Measurements from ENCODE around the gene KIAA0040.

KIAA0040 gene

DNA sequence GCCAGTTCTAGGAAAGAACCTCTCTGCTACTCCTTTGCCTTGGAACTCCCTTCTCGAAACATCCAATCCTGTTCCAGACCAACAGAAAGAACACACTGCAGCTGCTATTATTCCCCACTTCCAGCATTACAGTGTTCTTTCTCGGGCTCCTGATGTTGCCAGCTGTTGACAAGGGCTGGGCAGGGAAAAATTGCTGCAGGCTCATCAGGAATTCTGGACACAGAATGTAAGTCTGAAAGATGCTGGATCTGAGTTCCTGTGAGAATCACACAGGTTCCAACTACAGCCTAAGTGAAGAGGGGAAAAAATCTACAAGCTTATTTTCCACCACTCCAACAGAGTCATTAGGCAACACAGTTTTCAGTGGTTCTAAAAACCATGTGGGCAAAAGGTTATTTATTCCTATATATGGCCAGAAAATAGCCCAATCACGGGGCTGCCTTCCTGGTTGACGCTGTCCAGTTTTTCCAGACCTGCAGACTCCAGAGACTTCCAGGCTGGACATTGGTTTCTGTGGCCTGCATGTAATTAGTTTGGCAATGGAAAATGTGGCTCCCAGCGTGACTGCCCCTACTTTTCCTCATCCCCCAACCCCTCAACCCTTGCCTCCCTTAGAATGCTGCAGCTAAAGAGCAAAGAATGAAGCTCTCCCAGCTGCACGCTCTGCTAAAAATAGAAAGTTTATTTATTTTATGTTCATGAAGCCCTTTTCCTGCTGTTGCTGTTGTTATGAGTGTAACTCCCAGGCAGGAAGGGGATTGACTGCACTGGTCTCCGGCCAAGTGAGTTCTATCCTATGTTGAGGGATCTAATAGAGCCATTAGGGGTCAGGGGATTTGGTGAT lies 8.3 kb upstream of the KIAA0040 start:
- no peak for FAIRE-seq

DNA sequence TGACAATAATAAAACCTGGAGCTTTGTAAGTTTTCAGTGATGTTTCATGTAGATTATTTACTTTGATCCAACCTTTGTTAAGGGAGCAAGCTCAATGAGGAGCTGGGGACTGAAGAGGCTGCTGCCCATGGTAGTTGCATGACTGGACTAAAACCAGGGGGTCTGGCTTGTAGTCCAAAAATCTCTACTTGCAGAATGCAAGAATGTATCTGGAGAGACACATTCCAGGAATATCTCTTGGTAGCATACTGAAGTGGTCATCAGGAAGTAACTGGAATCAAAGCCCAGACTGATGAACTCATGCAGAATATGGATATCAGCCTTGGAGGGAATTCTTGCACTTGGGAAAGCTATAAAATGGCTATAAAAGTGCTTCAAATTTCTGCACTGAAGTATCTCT lies 5.8 kb upstream of the KIAA0040 start:
- FAIRE-seq: no peak

DNA sequence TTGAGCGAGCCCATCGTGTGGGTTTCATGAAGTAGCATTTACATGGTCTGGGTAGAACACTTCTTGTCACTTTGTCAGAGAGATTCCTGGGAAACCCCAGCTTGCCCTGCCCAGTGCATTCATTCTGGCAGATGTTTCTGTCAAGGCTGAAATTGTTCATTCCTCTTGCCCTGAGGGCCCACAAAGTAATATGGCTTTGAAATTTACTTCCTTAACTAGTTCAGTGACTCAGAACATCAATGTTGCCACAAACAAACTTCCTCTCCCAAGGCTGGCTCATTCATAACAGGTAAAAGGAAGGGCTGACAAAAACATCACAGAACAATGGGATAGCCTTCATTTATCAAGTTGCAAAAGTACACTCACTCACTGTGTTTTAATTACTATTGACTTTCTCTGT lies 5.0 kb upstream of the KIAA0040 start:
- no peak for FAIRE-seq

DNA sequence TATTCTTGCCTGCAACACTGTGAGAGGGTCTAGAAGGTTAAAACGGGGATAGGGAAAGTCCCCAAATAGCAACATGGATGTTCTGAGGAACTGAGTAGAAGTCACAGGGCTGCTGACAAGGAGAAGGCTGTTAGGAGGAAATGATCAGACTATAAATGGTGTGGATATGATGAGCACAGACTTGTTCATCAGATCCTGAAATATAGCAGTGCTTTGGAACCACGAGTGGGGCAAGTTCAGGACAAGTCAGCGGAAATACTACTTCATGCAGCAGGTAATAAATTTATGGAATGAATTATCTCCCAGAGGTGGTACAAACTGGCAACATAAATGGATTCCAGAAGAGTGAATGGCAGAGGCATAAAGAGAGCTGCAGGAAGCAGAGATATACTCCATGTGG lies 3.2 kb upstream of the KIAA0040 start:
- FAIRE-seq: no peak

DNA sequence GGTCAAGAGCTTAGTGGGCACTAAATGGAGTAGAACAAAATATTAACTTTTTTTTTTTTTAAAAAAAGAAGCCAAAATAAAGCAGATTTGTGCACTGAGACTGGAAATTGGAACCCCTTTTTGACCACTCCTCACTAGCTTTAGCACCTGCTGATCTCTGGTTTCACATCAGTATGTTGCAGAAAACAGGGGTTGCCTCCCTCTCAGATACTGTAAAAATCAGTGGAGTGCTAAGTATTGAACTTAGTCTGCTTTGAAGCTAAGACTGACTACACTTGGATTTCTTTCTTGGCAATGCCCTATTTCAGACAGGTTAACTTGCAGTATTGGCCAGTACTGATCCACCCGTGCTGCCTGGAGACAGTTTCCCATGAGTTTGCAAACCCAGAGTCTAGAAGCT lies 2.7 kb upstream of the KIAA0040 start:
- no peak for FAIRE-seq

DNA sequence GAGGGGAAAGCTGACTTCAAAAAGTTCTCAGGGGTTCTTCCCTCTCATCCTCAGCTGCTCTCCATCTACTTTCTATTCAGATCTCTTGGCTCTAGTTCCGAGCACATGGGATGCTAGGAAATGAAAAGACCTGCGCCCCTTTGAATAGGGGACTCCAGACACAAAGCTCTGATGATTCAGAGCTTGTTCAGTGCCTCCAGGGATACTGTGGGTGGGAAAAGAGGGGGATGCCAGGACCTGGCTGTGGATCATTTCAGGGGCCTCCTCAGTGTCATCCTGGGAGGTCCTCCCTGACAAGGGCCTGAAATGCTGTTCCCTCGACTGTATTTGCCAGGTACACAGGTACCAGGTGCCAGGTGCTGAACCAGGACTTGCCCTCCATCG lies 943 bp upstream of the KIAA0040 start:
- no peak for FAIRE-seq

DNA sequence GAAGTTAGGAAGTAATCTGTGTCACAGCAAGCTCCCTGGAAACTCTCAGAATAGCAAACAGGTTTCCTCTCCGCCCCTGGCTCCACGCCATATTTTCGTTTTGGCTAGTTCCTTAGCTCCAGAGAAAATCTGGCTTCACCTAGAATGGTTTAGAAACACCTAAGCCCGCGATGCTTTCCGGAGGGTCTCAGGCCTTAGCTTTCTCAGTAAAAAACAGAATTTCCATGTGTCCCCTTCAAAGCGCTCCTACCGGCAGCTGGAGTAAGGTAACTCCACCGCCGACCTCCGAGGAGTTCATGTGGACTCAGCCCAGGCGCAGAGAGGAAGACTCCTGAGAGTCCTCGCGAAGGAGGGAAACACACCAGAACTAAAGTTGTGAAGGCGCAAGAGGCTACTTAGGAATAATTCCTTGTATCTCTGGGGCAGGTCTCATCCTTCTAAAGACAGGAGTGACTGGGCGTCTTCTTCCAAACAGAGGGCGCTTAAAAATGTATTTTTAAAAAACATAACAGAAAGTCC lies 406 bp downstream of the KIAA0040 start:
- FAIRE-seq: no peak

DNA sequence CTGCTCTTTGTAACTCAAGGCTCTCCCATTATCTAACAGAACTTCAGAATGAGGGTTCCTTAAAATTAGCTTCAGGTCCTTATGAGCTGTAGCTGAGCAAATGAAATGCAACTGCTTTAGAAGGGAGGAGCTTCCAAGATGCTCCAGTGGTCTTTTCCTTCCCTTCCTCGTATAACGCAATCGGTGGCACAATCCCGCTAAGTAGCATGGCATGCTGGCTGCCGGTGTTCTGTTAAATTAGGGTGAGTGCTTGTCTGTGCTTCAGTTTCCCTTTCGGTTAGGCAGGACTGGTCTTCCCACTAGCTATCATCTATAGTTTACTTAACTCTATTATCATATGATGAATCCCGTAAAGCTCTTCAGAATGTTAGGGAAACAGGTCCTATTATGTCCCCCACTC lies 917 bp downstream of the KIAA0040 start:
- no peak for FAIRE-seq

DNA sequence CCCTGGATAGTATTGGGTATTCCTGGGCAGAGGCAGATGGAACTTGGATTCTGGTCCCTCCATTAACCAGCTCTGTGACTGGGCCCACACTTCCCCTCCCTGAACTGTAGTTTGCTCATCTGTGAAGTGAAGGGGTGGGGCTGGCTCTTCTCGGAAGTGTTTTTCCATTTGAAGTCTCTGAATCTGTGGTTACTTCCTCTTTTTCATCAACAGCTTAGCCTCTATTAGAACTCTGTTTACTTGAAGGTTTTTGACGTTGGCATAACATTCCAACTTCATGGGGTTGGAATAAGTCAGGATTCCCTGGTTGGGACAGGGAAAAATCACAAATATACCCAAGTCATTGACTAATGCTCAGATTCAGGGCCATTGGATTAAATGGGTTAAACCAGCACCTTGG lies 3.6 kb downstream of the KIAA0040 start:
- no peak for FAIRE-seq

DNA sequence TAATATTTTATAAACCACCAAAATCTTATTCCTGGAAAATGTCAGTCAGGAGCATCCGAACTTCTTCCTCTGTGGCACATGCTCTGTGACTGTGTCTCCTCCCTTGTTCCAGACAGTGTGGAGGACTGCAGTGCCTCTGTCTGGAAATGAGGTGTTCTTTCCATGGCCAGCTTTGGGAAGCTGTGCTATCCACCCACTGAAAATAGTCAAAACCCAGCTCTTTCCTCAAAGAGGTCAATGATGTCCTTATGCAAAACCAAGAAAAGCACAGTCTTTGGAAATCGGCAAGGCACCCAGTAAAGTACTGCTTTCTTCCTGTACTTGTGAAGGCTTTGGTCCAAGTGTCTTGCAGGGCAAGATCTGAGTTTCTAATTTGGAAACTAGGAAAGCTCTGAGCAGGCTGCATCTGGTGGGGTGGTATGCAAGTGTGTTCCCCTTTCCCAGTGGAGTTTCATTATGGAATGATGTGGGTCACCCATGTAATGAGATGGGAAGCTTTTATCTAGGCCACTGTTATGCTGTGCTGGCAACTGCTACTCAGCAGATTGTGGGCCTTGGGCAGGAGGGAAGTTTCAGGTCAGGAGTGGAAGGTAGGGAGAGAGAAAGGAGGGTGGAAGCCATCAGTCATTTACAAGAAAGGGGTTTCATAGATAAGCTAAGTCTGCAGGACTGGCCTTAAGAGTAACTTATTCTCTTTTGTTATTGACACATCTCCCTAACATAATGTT lies 6.0 kb downstream of the KIAA0040 start:
- no peak for FAIRE-seq

DNA sequence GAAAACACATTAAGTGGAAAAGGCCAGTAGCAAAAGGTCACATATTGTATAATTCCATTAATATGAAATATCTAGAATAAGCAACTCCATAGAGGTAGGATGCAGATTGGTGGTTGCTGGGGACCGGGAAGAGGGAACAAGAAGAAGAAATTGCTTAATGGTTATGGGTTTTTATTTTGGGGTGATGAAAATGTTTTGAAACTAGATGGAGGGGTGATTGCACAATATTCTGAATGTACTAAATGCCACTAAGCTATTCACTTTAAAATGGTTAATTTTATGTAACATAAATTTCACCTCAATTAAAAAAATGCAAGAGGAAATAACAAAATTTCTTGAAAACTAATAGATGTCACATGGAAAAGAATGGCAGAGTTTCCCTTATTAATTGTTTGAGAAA lies 6.7 kb downstream of the KIAA0040 start:
- no peak for FAIRE-seq

DNA sequence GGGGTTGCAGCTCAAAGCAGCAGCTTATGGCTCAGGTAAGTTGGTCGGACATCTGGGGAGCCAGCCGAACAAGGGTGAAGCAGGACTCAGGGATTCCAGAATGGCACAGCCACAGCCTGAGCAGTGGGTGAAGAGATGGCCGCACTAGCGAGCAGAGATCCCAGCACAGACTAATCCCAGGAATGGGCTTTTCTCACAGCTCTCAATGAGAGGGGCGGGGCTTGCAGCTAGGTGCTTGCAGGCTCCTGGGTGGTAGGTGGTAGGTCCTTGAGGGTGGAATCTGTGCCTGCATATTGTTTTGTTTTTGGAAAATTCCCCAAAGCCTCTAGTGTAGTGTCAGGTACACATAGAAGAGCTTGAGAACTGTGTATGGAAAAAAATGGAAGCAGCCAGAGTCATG lies 9.0 kb downstream of the KIAA0040 start:
- FAIRE-seq: no peak

DNA sequence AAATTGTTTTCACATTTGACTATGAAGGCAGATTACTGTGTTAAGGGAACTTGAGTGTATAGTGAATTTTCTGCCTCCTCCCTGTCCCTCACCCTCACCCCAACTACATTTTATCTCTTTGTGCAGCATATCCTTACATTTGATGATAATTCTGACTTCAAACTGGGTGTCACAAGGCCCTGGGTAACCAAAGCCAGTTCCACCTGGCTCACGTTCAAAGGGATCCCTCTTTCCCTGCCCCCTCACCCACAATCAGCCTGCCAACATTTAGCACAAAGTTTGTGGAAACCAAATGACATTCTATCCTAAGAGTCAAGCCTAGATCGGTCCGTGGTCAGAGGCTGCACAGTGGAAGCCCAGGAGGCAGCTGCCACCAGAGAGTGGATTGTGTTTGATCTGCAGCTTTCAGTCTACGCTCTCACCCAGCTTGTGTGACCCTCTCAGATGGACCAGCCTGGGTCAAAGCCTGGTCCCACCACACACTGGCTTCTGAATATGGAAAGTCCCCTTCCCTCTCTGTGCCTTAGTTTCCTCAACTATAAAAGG lies 10.3 kb downstream of the KIAA0040 start:
- no peak for FAIRE-seq

DNA sequence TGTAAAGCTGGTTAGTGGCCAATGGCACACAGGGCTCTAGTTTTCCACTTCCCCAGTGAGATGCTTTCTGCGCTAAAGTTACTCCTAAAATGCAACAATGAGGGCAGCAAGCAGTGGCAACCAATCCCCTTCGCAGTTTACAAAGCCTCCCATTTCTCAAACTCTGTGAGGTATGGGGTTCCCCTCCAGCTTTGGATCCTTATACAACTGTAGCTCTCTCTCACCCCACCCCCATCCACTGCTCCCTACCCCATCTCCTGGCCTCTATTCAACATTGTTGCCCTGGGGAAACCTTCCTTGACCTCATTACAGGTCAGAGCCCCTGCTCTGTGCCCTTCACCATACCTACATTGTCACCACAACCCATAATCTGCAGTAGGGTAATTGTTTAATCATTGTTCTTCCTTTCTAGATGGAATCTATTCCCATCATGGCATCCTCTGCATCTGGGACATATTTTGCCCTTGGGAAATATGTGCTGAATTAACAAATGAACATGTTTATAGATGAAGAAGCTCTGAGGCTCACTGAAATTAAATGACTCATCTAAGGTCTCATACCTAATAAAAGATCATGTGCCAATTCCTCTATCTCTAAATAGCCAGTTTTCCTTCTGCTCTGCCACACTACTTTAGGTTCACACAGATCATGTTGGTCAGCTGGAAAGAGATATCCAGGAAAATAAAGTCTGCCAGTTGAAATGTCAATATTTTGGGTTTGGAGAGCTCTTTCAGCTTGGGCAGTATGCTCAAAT lies 12.6 kb downstream of the KIAA0040 start:
- no peak for FAIRE-seq

DNA sequence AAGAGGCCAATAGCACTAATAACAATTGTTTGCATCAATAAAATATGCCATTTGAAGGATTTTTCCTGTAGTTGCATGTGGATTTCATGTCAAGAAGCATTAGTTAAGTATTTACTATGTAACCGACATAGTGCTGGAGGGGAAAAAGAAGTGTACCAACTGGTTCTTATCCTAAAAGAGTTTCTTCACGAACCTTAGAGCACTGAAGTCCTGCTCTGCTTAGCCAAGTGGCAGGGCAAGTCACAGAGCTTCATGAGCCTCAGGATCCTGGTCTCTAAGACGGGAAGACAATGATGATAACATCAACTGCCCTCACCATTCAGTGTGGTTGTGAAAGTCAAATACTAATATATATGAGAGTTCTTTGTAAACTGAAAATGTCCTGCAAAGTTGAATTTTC lies 14.1 kb downstream of the KIAA0040 start:
- no peak for FAIRE-seq

DNA sequence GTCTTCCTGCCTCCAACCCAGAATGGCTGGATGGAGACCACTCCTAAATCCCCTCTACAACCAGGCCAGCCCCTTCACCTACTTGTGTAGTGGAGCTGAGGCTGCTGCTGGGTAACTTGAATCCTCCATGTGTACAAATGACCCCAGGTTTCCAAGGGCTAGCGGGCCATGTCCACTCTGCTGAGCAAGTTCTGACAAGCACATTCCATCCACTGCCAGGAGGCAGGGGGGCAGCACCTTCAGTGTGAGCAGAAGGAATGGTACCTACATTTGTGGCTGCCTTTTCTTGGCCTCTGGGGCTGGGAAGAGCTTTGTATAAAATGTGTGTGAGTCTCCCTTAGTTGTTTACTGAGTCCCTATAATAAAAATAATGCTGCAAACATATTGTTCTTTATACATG lies 14.5 kb downstream of the KIAA0040 start:
- no peak for FAIRE-seq

DNA sequence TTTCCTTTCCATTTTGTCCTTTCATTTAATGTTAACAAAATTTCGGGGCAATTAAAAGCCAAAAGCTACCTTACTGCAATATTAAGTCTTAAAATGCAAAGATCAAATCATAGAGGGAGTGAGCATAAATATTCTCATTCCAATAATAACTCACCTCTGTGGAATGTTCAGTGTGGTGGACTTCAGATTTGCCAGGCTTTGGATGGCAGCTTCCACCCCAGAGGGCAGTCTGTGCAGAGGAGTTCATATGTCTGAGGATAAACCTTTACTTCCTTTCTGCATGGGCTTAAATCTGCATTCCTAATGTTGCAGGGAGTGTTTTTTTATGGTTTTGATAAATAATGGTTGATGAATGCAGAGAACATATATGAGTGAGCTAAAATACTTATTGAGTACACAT lies 16.3 kb downstream of the KIAA0040 start:
- FAIRE-seq: no peak

DNA sequence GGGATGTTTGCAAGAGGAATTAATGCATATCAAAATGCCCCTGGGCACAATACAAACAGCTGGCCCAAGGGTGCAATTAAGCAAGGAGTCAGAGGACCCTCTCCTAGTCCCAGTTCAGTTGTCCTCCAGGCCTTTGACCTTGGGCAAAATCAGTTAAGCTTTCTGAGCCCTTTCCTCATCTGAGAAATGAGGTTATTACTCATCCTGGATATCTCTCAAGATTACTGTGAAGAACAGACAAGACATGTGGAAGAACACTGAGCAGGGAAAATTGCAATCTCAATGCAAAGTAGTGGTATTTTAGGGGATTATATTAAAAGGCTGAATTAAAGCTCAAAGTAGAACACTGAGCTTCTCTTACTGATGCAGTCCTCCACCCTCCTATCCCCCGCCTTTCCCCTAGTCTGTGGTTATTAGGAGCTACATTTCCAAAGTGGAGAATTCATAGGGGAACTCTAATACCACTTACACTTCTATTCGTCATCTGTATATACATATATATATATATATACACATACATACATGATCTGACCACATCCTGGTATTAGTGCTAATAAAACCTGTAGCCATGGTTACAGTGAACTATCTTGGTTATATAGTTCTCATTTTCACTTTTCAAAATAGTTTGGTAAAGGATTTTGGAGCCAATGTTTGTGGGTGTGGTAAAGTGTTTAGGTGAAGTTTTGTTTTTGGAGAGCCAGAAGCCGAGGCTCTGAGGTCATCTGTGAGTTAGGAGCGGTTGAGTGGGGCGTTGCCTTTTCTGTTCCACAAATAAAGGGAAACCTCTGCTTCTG lies 18.1 kb downstream of the KIAA0040 start:
- no peak for FAIRE-seq

DNA sequence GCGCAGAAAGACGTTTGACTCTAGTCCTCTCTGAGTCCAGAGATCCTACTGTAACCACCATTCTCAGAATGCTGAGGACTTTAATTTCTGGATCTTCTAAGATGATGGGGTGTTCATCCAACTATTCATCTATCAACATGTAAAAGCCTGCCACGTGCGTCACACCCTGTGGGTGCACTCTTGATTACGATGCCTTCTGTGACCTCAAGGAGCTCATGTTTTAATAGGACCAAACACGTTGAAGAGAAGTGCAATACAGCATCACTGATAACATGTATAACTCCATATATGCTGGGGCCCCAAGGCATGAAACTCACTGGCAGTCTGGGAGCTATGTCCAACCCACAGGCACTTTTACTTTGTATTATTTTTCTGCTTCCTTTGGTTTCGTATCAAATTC lies 19.0 kb downstream of the KIAA0040 start:
- no peak for FAIRE-seq

DNA sequence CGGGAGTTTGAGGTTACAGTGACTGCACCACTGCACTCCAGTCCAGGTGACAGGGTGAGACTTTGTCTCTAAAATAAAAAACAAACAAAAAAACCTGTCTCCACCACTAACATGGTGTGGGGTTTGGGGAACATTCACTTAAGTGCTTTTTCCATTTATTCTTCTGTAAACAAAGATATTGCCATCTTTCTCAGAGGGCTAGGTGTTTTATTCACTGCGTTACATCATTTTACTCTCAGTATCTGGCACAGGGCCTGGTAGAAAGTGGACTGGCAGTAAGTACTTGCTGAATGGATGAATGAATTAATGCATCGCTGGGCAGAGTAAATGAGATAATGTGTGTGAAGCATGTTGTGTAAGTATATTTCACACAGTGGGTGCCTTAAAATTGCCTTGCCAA lies 20.1 kb downstream of the KIAA0040 start:
- no peak for FAIRE-seq

DNA sequence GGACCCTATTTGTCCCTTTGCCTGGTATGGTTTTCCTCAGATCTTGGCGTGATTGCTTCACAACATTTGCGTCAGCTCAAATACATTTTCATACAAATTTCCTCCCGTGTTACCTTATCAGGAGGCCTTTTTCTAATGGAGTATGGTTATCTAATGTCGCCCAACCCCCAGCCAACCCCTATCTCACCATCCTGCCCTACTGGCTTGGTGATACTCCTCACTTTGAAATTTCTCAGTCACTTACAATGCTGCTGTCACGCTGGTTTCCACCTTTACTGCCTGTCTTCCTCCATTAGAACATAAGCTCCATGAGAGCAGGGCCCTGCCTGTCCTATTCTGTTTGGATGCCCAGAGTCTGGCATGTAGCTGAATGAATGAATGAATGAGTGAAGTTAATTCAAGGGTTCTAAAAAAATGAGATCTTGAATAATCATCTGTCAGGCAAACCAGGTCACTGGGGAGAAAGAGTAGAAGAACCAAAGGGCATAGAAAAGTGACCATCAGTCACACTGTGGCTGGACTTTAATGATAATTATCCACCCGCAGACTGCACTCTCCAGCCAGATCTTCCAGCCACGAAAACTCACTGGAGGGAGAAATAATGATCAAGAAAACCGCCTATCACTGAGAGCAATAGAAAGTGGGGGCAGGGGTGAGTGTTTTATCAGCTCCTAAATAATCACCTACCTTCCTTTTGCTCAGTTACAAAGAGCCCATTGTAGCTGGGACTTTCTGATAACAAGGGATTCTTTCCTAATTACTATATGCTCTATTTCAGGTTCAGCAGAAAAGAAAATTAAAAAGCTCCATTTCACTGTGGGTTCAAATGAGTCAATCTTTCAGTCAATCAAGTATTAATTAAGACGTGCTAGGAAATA lies 21.3 kb downstream of the KIAA0040 start:
- no peak for FAIRE-seq
